NB4 (cell line): ENCODE results near the gene RAB25.
"Not testable (repeated sequence)": the region's sequence is repeated elsewhere in the genome, so short reads cannot be mapped to it uniquely, and the experiment has no call there.

Source experiments
- DNase-seq: peaks from one replicate; pipeline ENCODE4 v3.0.0; 2010; ENCODE audit warnings: low read depth
- H3K4me3 ChIP-seq: one replicate; pipeline ENCODE4 v1.5.1; 2011; ENCODE audit warnings: mild to moderate bottlenecking, low read depth, low read length, moderate library complexity
- MYC ChIP-seq: IDR thresholded peaks from 2 replicates; pipeline ENCODE4 v1.6.1; 2011; ENCODE audit warnings: low read depth, low read length
- POLR2A ChIP-seq: IDR thresholded peaks from 2 replicates; pipeline ENCODE4 v1.6.1; 2011; ENCODE audit warnings: mild to moderate bottlenecking; ENCODE audit not compliant: insufficient read length; ENCODE audit errors: extremely low read depth
- TF ChIP-seq, protein P1 (sequence below): IDR thresholded peaks from one replicate; pipeline ENCODE4 v1.5.1; 2012; ENCODE audit warnings: low read depth, low read length
- TF ChIP-seq, protein P2 (sequence below): IDR thresholded peaks from 2 replicates; pipeline ENCODE4 v1.6.1; 2011; ENCODE audit warnings: low read depth, low read length

Gene RAB25

DNA sequence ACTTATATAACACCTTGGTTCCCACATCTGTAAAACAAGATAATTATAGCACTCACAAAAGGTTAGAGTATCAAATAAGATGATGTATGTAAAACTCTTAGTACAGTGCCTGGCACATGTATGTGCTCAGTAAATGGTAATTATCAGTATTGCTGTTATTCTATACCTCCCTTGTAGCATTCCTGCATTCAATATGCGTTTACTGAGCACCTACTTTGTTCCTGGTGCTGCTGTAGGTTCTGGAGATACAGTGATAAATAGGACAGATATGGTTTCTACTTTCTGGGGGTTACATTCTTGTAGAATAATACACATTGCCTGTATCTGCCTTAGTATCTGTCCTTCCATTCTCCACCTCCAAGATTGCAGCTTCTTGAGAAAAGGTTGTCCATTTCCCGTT, 39.0 kb upstream of the RAB25 start:
- no peak for DNase-seq
- TF ChIP-seq, protein P1, sequence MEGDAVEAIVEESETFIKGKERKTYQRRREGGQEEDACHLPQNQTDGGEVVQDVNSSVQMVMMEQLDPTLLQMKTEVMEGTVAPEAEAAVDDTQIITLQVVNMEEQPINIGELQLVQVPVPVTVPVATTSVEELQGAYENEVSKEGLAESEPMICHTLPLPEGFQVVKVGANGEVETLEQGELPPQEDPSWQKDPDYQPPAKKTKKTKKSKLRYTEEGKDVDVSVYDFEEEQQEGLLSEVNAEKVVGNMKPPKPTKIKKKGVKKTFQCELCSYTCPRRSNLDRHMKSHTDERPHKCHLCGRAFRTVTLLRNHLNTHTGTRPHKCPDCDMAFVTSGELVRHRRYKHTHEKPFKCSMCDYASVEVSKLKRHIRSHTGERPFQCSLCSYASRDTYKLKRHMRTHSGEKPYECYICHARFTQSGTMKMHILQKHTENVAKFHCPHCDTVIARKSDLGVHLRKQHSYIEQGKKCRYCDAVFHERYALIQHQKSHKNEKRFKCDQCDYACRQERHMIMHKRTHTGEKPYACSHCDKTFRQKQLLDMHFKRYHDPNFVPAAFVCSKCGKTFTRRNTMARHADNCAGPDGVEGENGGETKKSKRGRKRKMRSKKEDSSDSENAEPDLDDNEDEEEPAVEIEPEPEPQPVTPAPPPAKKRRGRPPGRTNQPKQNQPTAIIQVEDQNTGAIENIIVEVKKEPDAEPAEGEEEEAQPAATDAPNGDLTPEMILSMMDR = no peak
- TF ChIP-seq MYC = no peak
- TF ChIP-seq, protein P2, sequence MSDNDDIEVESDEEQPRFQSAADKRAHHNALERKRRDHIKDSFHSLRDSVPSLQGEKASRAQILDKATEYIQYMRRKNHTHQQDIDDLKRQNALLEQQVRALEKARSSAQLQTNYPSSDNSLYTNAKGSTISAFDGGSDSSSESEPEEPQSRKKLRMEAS = no peak
- TF ChIP-seq POLR2A = no peak
- no peak overlapping the region for H3K4me3 ChIP-seq

DNA sequence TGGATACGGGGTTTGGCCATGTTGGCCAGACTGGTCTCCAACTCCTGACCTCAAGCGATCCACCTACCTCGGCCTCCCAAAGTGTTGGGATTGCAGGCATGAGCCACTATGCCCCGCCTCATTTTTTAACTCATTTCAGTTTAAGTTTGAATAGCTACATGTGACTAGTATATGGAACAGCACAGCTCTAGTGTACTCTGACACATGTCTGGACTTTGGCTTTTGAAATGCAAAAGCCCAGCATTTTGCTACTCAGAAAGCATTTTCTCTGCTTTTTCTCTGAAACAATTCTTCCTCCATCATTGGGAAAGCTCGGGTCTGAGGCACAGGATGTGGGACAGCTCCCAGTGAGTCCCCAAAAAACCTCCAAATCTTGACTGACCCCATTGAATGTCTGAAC, 36.2 kb upstream of the RAB25 start:
- no peak for DNase-seq
- no peak for TF ChIP-seq POLR2A
- TF ChIP-seq, protein P2 = no peak
- no peak overlapping the region for H3K4me3 ChIP-seq

DNA sequence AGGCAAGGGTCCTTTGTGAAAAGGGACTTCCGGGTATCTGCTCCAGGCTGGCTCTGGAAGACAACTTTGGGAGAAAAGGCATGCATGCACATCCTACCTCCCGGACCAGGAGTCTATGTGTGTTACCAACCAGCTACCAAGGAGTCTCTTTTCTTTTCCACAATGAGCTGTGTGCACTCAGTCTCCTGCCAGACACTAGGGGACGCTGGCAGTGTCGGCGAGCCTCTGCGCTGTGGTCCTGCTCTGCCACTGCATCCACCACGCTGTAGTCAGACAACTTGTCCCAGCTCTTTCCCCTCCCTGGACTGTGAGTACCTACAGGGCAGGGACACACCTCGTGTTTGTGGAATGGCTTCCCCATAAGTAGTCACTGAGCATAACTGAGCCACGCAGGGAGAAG, 35.1 kb upstream of the RAB25 start:
- no peak for TF ChIP-seq POLR2A
- TF ChIP-seq, protein P1 = peak; percentile 37
- no peak for TF ChIP-seq MYC
- TF ChIP-seq, protein P2 = no peak
- no peak overlapping the region for H3K4me3 ChIP-seq
- peak; percentile 36 for DNase-seq

DNA sequence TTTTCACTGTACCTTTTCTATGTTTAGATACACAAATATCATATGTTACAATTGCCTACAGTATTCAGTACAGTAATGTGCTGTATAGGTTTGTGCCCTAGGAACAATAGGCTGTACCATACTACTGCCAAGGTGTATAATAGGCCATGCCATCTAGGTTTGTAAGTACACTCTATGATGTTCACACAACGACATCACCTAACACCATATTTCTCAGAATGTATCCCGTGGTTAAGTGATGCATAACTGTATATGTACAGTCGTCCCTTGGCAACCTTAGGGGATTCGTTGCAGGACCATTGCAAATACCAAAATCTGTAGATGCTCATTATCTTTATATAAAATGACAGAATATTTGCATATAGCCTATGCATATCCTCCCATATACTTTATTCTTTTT, 34.4 kb upstream of the RAB25 start:
- DNase-seq = no peak
- no peak overlapping the region for H3K4me3 ChIP-seq
- TF ChIP-seq, protein P1 = no peak
- TF ChIP-seq, protein P2 = no peak
- no peak for TF ChIP-seq MYC
- no peak for TF ChIP-seq POLR2A

DNA sequence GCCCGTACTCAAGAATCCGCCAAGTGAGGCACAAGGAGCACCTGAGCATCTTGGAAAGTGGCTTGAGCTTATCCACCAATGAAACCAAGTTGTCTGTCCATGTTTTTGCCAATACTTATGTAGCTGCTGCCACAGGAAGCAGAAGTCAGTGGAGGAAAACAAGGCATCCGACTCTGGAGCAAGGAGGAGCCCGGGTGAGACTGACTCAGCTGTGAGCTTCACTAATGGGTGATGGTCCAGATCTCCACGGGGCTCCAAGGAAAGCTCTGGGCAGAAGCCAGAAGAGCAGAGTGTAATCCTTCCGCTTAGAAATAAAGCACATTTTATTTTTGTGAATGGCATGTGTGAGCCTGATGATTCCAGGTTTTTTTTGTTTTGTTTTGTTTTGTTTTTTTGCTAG, 27.9 kb upstream of the RAB25 start:
- DNase-seq = no peak
- TF ChIP-seq, protein P2 = no peak
- TF ChIP-seq MYC (no peak), POLR2A (no peak)
- TF ChIP-seq, protein P1 = no peak
- H3K4me3 ChIP-seq = no peak overlapping the region

DNA sequence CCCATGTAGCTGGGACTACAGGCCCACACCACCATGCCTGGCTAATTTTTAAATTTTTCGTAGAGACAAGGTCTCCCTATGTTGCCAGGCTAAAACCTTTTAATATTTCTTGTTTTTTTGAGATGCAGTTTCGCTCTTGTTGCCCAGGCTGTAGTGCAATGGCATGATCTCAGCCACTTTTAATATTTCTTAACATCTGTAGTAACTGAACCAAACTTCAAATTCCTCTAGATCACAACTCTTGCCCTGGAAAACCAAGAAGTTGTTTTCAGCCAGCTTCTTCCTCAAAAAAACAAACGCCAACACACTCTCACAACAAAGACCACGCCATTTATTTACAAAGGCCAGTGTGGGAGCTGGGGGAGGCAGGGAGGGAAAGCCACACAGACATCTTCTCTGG, 26.0 kb upstream of the RAB25 start:
- H3K4me3 ChIP-seq, DNase-seq: not testable (repeated sequence)

DNA sequence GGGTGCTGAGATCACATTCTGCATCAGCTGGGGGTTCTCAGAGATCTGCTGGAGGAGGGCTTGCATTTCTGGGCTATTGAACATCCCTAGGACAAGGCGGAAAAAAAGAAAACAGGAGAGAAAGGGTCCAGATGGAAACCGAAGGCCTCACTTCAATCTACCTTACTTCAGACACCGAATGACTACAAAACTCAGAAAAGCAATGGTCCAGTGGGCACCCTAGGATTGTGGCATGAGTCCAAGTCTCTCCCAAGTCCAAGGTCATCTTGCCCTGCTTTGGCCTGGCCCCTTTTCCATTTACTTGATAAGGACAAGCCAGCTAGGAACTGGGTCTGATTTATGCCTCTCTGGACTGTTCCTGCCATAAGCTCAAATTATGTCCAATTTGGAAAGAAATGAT, 18.1 kb upstream of the RAB25 start:
- no peak for DNase-seq
- H3K4me3 ChIP-seq = no peak overlapping the region
- TF ChIP-seq, protein P1 = no peak
- TF ChIP-seq POLR2A (no peak), MYC (no peak)
- TF ChIP-seq, protein P2 = no peak
